GM15510 (cell line): Measurements from ENCODE around the gene GDF10.

ENCODE experiments used
- POLR2A ChIP-seq: IDR thresholded peaks from 3 replicates; pipeline ENCODE4 v1.6.1; 2011; ENCODE audit warnings: borderline replicate concordance; ENCODE audit not compliant: insufficient read length; ENCODE audit errors: extremely low read depth

GDF10 gene

GRCh38 chr10:47299611-47300428 is at the start of gene GDF10:
Gene GDF10 (plus strand): TSS chr10:47300197. CDS start chr10:47300652, 455 bp downstream.
- TF ChIP-seq POLR2A = no peak

GRCh38 chr10:47252093-47252780 is 47.8 kb upstream of the GDF10 start:
- no peak for TF ChIP-seq POLR2A

- TF ChIP-seq POLR2A = no peak
These were observed 46.9 kb upstream of the GDF10 start for GRCh38 chr10:47253030-47253637.

GRCh38 chr10:47253651-47254375 is 46.2 kb upstream of the GDF10 start:
- no peak for TF ChIP-seq POLR2A

- TF ChIP-seq POLR2A = no peak
These were observed 45.4 kb upstream of the GDF10 start for GRCh38 chr10:47254611-47255010.

- no peak for TF ChIP-seq POLR2A
These were observed 44.8 kb upstream of the GDF10 start for GRCh38 chr10:47255033-47255813.

GRCh38 chr10:47255866-47256265 is 44.1 kb upstream of the GDF10 start:
- no peak for TF ChIP-seq POLR2A

GRCh38 chr10:47256751-47257336 is 43.2 kb upstream of the GDF10 start:
- no peak for TF ChIP-seq POLR2A

GRCh38 chr10:47257396-47258120 is 42.4 kb upstream of the GDF10 start:
- no peak for TF ChIP-seq POLR2A

- TF ChIP-seq POLR2A = no peak
These were observed 41.1 kb upstream of the GDF10 start for GRCh38 chr10:47258921-47259320.

GRCh38 chr10:47259466-47259865 is 40.5 kb upstream of the GDF10 start:
- TF ChIP-seq POLR2A = no peak

- no peak for TF ChIP-seq POLR2A
These were observed 39.4 kb upstream of the GDF10 start for GRCh38 chr10:47260505-47261111.

GRCh38 chr10:47261121-47261520 is 38.9 kb upstream of the GDF10 start:
- no peak for TF ChIP-seq POLR2A

GRCh38 chr10:47261556-47261955 is 38.4 kb upstream of the GDF10 start:
- no peak for TF ChIP-seq POLR2A
